IPS-15b (cell line): ENCODE data around the gene MAMDC2.

Experiments
- H3K27me3 ChIP-seq: one replicate; pipeline ENCODE4 v1.6.1; 2013; ENCODE audit warnings: low read length; ENCODE audit not compliant: control insufficient read depth, insufficient read depth
- H3K36me3 ChIP-seq: one replicate; pipeline ENCODE4 v1.6.1; 2013; ENCODE audit warnings: low read length; ENCODE audit not compliant: control insufficient read depth, insufficient read depth
- H3K4me1 ChIP-seq: one replicate; pipeline ENCODE4 v1.6.1; 2013; ENCODE audit warnings: mild to moderate bottlenecking, low read length; ENCODE audit not compliant: control insufficient read depth, insufficient read depth
- H3K4me3 ChIP-seq: one replicate; pipeline ENCODE4 v1.5.1; 2013; ENCODE audit warnings: low read depth, low read length
- H3K9ac ChIP-seq: one replicate; pipeline ENCODE4 v1.6.1; 2013; ENCODE audit warnings: low read depth, mild to moderate bottlenecking, low read length
- H3K9me3 ChIP-seq: one replicate; pipeline ENCODE4 v1.6.1; 2013; ENCODE audit warnings: mild to moderate bottlenecking, low read length; ENCODE audit not compliant: control insufficient read depth, insufficient read depth

MAMDC2 gene

GRCh38 chr9:70147651-70148050 lies 104.0 kb downstream of the MAMDC2 start:
- Histone ChIP-seq H3K4me1 (no peaks in the 10 kb centered on the region), H3K9me3 (no peaks in the 10 kb centered on the region), H3K27me3 (no peaks in the 10 kb centered on the region), H3K36me3 (no peaks in the 10 kb centered on the region), H3K9ac (no peak overlapping the region), H3K4me3 (no peak overlapping the region)

GRCh38 chr9:70152350-70152749 lies 108.7 kb downstream of the MAMDC2 start:
- Histone ChIP-seq H3K9me3 (no peaks in the 10 kb centered on the region), H3K27me3 (no peaks in the 10 kb centered on the region), H3K4me1 (peaks cover 5% of the 10 kb centered on the region), H3K4me3 (no peak overlapping the region), H3K36me3 (no peaks in the 10 kb centered on the region), H3K9ac (no peak overlapping the region)

GRCh38 chr9:70156729-70157128 lies 113.1 kb downstream of the MAMDC2 start:
- no peak overlapping the region for H3K9ac ChIP-seq

GRCh38 chr9:70159630-70160029 lies 116.0 kb downstream of the MAMDC2 start:
- H3K27me3 ChIP-seq, result no peaks in the 10 kb centered on the region
- no peak overlapping the region for H3K9ac ChIP-seq
- H3K4me3 ChIP-seq, result no peak overlapping the region
- H3K4me1 ChIP-seq, result no peaks in the 10 kb centered on the region
- no peaks in the 10 kb centered on the region for H3K9me3 ChIP-seq
- no peaks in the 10 kb centered on the region for H3K36me3 ChIP-seq

More at GRCh38 chr9:70156729-70157128, 113.1 kb downstream of the MAMDC2 start:
- no peaks in the 10 kb centered on the region for H3K9me3 ChIP-seq
- no peaks in the 10 kb centered on the region for H3K36me3 ChIP-seq
- H3K4me1 ChIP-seq, result peaks cover 5% of the 10 kb centered on the region
- no peak overlapping the region for H3K4me3 ChIP-seq
- no peaks in the 10 kb centered on the region for H3K27me3 ChIP-seq

- no peaks in the 10 kb centered on the region for H3K27me3 ChIP-seq
- H3K4me1 ChIP-seq, result no peaks in the 10 kb centered on the region
- no peak overlapping the region for H3K4me3 ChIP-seq
- no peaks in the 10 kb centered on the region for H3K9me3 ChIP-seq
- H3K9ac ChIP-seq, result no peak overlapping the region
- H3K36me3 ChIP-seq, result no peaks in the 10 kb centered on the region
Observed at GRCh38 chr9:70160686-70161600, 117.3 kb downstream of the MAMDC2 start.

GRCh38 chr9:70165006-70165602 lies 121.5 kb downstream of the MAMDC2 start:
- no peaks in the 10 kb centered on the region for H3K4me1 ChIP-seq
- no peaks in the 10 kb centered on the region for H3K9me3 ChIP-seq
- no peaks in the 10 kb centered on the region for H3K27me3 ChIP-seq
- H3K36me3 ChIP-seq, result no peaks in the 10 kb centered on the region
- H3K9ac ChIP-seq, result no peak overlapping the region
- H3K4me3 ChIP-seq, result no peak overlapping the region

GRCh38 chr9:70168521-70168920 lies 124.9 kb downstream of the MAMDC2 start:
- no peaks in the 10 kb centered on the region for H3K9me3 ChIP-seq
- no peak overlapping the region for H3K9ac ChIP-seq
- no peak overlapping the region for H3K4me3 ChIP-seq
- H3K36me3 ChIP-seq, result no peaks in the 10 kb centered on the region
- no peaks in the 10 kb centered on the region for H3K27me3 ChIP-seq
- H3K4me1 ChIP-seq, result no peaks in the 10 kb centered on the region

GRCh38 chr9:70169222-70169621 lies 125.6 kb downstream of the MAMDC2 start:
- no peaks in the 10 kb centered on the region for H3K27me3 ChIP-seq
- H3K9ac ChIP-seq, result no peak overlapping the region
- no peaks in the 10 kb centered on the region for H3K4me1 ChIP-seq
- no peak overlapping the region for H3K4me3 ChIP-seq
- H3K36me3 ChIP-seq, result no peaks in the 10 kb centered on the region
- H3K9me3 ChIP-seq, result no peaks in the 10 kb centered on the region

GRCh38 chr9:70170151-70170790 lies 126.6 kb downstream of the MAMDC2 start:
- Histone ChIP-seq H3K9ac (no peak overlapping the region), H3K9me3 (no peaks in the 10 kb centered on the region), H3K4me3 (no peak overlapping the region), H3K27me3 (no peaks in the 10 kb centered on the region), H3K36me3 (no peaks in the 10 kb centered on the region), H3K4me1 (no peaks in the 10 kb centered on the region)

GRCh38 chr9:70172532-70172931 lies 128.9 kb downstream of the MAMDC2 start:
- Histone ChIP-seq H3K9ac (no peak overlapping the region), H3K9me3 (no peaks in the 10 kb centered on the region), H3K36me3 (no peaks in the 10 kb centered on the region), H3K4me1 (no peaks in the 10 kb centered on the region), H3K27me3 (no peaks in the 10 kb centered on the region), H3K4me3 (no peak overlapping the region)

- Histone ChIP-seq H3K9me3 (no peaks in the 10 kb centered on the region), H3K9ac (no peak overlapping the region), H3K4me1 (no peaks in the 10 kb centered on the region), H3K4me3 (no peak overlapping the region), H3K27me3 (no peaks in the 10 kb centered on the region), H3K36me3 (no peaks in the 10 kb centered on the region)
Observed at GRCh38 chr9:70177121-70177520, 133.5 kb downstream of the MAMDC2 start.
